Uterus (tissue), 2 donors: Measurements from ENCODE around the gene PLS1.

Experiments
- POLR2A ChIP-seq, 2 donors: fragments of 450-650 bp; IDR thresholded peaks; one replicate each; pipeline ENCODE4 v1.6.1; 2016; ENCODE audit warnings: antibody characterized with exemption in 2 of 2, mild to moderate bottlenecking in 1 of 2, moderate library complexity in 1 of 2
- TF ChIP-seq, protein P1 (sequence below), 4 experiments: fragments of 200-600 bp in 2 of 4; fragments of 450-650 bp in 2 of 4; sonication (generic) in 2 of 4; IDR thresholded peaks; one replicate each; pipeline ENCODE4 v1.5.1; 2016 to 2019; ENCODE audit warnings: antibody characterized with exemption in 4 of 4, mild to moderate bottlenecking in 2 of 4, moderate library complexity in 1 of 4

DNA sequence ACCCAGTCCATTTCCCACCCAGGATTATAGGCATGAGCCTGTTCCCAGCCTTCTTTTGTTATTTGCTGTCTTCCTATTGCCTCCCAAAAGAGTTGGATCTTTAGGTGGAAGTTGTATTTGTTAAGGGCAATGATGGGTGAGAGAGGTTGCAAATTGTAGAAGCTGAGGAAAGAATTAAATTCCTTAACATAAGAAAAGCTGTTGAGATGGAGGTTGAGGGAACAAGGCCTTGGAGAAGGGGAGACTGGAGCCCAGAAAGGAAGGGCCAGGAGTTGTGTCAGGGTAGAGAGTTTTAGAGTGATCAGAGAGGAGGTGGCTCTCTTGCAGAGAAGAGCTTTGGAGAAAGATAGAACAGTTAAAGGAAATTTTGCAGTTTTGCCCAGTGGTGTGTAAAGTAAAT lies 46.8 kb downstream of the PLS1 start:
- TF ChIP-seq, protein P1, sequence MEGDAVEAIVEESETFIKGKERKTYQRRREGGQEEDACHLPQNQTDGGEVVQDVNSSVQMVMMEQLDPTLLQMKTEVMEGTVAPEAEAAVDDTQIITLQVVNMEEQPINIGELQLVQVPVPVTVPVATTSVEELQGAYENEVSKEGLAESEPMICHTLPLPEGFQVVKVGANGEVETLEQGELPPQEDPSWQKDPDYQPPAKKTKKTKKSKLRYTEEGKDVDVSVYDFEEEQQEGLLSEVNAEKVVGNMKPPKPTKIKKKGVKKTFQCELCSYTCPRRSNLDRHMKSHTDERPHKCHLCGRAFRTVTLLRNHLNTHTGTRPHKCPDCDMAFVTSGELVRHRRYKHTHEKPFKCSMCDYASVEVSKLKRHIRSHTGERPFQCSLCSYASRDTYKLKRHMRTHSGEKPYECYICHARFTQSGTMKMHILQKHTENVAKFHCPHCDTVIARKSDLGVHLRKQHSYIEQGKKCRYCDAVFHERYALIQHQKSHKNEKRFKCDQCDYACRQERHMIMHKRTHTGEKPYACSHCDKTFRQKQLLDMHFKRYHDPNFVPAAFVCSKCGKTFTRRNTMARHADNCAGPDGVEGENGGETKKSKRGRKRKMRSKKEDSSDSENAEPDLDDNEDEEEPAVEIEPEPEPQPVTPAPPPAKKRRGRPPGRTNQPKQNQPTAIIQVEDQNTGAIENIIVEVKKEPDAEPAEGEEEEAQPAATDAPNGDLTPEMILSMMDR (IDR thresholded peaks at IDR 0.05), result no peak
- TF ChIP-seq POLR2A (IDR thresholded peaks at IDR 0.05), result no peak
